Esophagus (tissue), 2 donors: Measurements from ENCODE around the gene ARSG. TPM values are rescaled to one million over a fixed set of nuclear protein-coding genes. Genes with fewer than 3 reads are reported as not detected.

Source experiments
- H3K27ac ChIP-seq, 2 donors: one replicate each; pipeline ENCODE4 v1.5.1; 2013; ENCODE audit warnings: low read depth in 2 of 2, mild to moderate bottlenecking in 2 of 2, inconsistent platforms in 1 of 2, low read length in 1 of 2, moderate library complexity in 1 of 2
- H3K27me3 ChIP-seq, 2 donors: one replicate each; pipeline ENCODE4 v1.6.1; 2013; ENCODE audit warnings: low read length in 2 of 2, control low read depth in 1 of 2, mild to moderate bottlenecking in 1 of 2; ENCODE audit not compliant: insufficient read depth in 2 of 2, control insufficient read depth in 1 of 2
- H3K36me3 ChIP-seq, 2 donors: one replicate each; pipeline ENCODE4 v1.6.1; 2013; ENCODE audit warnings: low read length in 1 of 2; ENCODE audit not compliant: control insufficient read depth in 2 of 2, insufficient read depth in 2 of 2
- H3K4me1 ChIP-seq, 2 donors: one replicate each; pipeline ENCODE4 v1.6.1; 2013; ENCODE audit warnings: low read length in 1 of 2; ENCODE audit not compliant: control insufficient read depth in 2 of 2, insufficient read depth in 2 of 2
- H3K4me3 ChIP-seq, 2 donors: one replicate each; pipeline ENCODE4 v1.5.1; 2013; ENCODE audit warnings: low read length in 2 of 2, mild to moderate bottlenecking in 2 of 2, low read depth in 1 of 2, moderate library complexity in 1 of 2
- H3K9me3 ChIP-seq, 2 donors: one replicate each; pipeline ENCODE4 v1.6.1; 2013; ENCODE audit warnings: mild to moderate bottlenecking in 2 of 2, low read depth in 1 of 2, low read length in 1 of 2, moderate library complexity in 1 of 2; ENCODE audit not compliant: control insufficient read depth in 2 of 2, insufficient read depth in 1 of 2
- WGBS, 2 donors: extraction: QIAGEN DNeasy Blood & Tissue Kit; methylation state at CpG; one replicate each; pipeline ENCODE4 v1.1.7; 2013; 5-methylcytosine and 5-hydroxymethylcytosine counted together
- polyA plus RNA-seq, 2 donors: library from polyadenylated mRNA; stranded (reverse); fragments of 200-250 nt; gene quantifications; one replicate each; pipeline ENCODE4 v1.2.3, GENCODE V29; 2013
- donor health status: healthy with polysubstance abuse.
- donor health status: Bipolar disorder and iron deficiency.

Gene ARSG
- polyA plus RNA-seq, 2 donors, result 2.8 to 3.5 TPM

GRCh38 chr17:68446626-68447041 lies 155.3 kb downstream of the ARSG start:
- H3K4me1 ChIP-seq, result no peaks in the 10 kb centered on the region
- 87 to 92% methylated on average over 9 of the region's 9 CpGs for WGBS, 2 donors
- no peaks in the 10 kb centered on the region for H3K9me3 ChIP-seq
- H3K27ac ChIP-seq, result no peak overlapping the region
- no peaks in the 10 kb centered on the region for H3K27me3 ChIP-seq
- H3K4me3 ChIP-seq, result no peak overlapping the region
- peaks cover 11 to 14% of the 10 kb centered on the region in 2 donors for H3K36me3 ChIP-seq

GRCh38 chr17:68449021-68449739 lies 157.9 kb downstream of the ARSG start:
- H3K9me3 ChIP-seq, result no peaks in the 10 kb centered on the region
- H3K36me3 ChIP-seq, result peaks cover 5 to 14% of the 10 kb centered on the region in 2 donors

GRCh38 chr17:68450391-68450790 lies 159.1 kb downstream of the ARSG start:
- H3K4me1 ChIP-seq, result no peaks in the 10 kb centered on the region
- no peaks in the 10 kb centered on the region for H3K27me3 ChIP-seq
- H3K27ac ChIP-seq, result no peak overlapping the region
- H3K9me3 ChIP-seq, result no peaks in the 10 kb centered on the region
- H3K36me3 ChIP-seq, result peaks cover 4 to 14% of the 10 kb centered on the region in 2 donors
- H3K4me3 ChIP-seq, result no peak overlapping the region
- WGBS, 2 donors, result 76 to 81% methylated on average over 8 of the region's 8 CpGs

More at GRCh38 chr17:68449021-68449739, 157.9 kb downstream of the ARSG start:
- H3K4me1 ChIP-seq, result no peaks in the 10 kb centered on the region
- H3K27me3 ChIP-seq, result no peaks in the 10 kb centered on the region
- 92 to 98% methylated on average over 13 of the region's 13 CpGs for whole genome bisulfite sequencing, 2 donors
- H3K27ac ChIP-seq, result no peak overlapping the region
- no peak overlapping the region for H3K4me3 ChIP-seq

- 93 to 95% methylated on average over 14 of the region's 14 CpGs for WGBS, 2 donors
- Histone ChIP-seq H3K4me3 (no peak overlapping the region), H3K27ac (no peak overlapping the region), H3K4me1 (no peaks in the 10 kb centered on the region), H3K9me3 (no peaks in the 10 kb centered on the region), H3K36me3 (peaks cover 4 to 14% of the 10 kb centered on the region in 2 donors), H3K27me3 (no peaks in the 10 kb centered on the region)
Measured at GRCh38 chr17:68450801-68451200, 159.5 kb downstream of the ARSG start.

GRCh38 chr17:68451670-68452354 lies 160.5 kb downstream of the ARSG start:
- H3K36me3 ChIP-seq, result peaks cover 4 to 11% of the 10 kb centered on the region in 2 donors
- H3K4me3 ChIP-seq, result no peak overlapping the region
- H3K27ac ChIP-seq, result no peak overlapping the region
- no peaks in the 10 kb centered on the region for H3K27me3 ChIP-seq
- no peaks in the 10 kb centered on the region for H3K9me3 ChIP-seq
- WGBS, 2 donors, result 83 to 86% methylated on average over 5 of the region's 5 CpGs
- H3K4me1 ChIP-seq, result no peaks in the 10 kb centered on the region

- Histone ChIP-seq H3K9me3 (no peaks in the 10 kb centered on the region), H3K4me1 (no peaks in the 10 kb centered on the region), H3K27me3 (no peaks in the 10 kb centered on the region), H3K4me3 (no peak overlapping the region), H3K27ac (no peak overlapping the region), H3K36me3 (peaks cover 4 to 11% of the 10 kb centered on the region in 2 donors)
- 50 to 64% methylated on average over 6 of the region's 6 CpGs for WGBS, 2 donors
Measured at GRCh38 chr17:68452724-68453290, 161.5 kb downstream of the ARSG start.

- H3K27ac ChIP-seq, result peak overlapping the region in 1 of 2 donors; percentile 15
- no peak overlapping the region for H3K4me3 ChIP-seq
- 83 to 87% methylated on average over 5 of the region's 5 CpGs for WGBS, 2 donors
- H3K27me3 ChIP-seq, result no peaks in the 10 kb centered on the region
- H3K9me3 ChIP-seq, result no peaks in the 10 kb centered on the region
- H3K4me1 ChIP-seq, result no peaks in the 10 kb centered on the region
- H3K36me3 ChIP-seq, result peaks cover 0 to 10% of the 10 kb centered on the region in 2 donors
Measured at GRCh38 chr17:68453991-68454665, 162.8 kb downstream of the ARSG start.

- peak overlapping the region in 1 of 2 donors; percentile 70 for H3K4me3 ChIP-seq
- WGBS, 2 donors, result 26 to 27% methylated on average over 4 of the region's 4 CpGs
- no peaks in the 10 kb centered on the region for H3K4me1 ChIP-seq
- no peaks in the 10 kb centered on the region for H3K36me3 ChIP-seq
- H3K27ac ChIP-seq, result peak overlapping the region; percentile 78 to 97
- H3K9me3 ChIP-seq, result no peaks in the 10 kb centered on the region
- H3K27me3 ChIP-seq, result no peaks in the 10 kb centered on the region
Measured at GRCh38 chr17:68455901-68456338, 164.6 kb downstream of the ARSG start.
